GOT3 (cell line): ENCODE measurements around the gene MRPL40.
"Not testable (repeated sequence)": the region's sequence is repeated elsewhere in the genome, so short reads cannot be mapped to it uniquely, and the experiment has no call there.

Source experiments
- DNase-seq: peaks from one replicate; lab custom pipeline; 2025; ENCODE audit warnings: mixed read lengths; lab: John Stamatoyannopoulos, UW

The MRPL40 gene

DNA sequence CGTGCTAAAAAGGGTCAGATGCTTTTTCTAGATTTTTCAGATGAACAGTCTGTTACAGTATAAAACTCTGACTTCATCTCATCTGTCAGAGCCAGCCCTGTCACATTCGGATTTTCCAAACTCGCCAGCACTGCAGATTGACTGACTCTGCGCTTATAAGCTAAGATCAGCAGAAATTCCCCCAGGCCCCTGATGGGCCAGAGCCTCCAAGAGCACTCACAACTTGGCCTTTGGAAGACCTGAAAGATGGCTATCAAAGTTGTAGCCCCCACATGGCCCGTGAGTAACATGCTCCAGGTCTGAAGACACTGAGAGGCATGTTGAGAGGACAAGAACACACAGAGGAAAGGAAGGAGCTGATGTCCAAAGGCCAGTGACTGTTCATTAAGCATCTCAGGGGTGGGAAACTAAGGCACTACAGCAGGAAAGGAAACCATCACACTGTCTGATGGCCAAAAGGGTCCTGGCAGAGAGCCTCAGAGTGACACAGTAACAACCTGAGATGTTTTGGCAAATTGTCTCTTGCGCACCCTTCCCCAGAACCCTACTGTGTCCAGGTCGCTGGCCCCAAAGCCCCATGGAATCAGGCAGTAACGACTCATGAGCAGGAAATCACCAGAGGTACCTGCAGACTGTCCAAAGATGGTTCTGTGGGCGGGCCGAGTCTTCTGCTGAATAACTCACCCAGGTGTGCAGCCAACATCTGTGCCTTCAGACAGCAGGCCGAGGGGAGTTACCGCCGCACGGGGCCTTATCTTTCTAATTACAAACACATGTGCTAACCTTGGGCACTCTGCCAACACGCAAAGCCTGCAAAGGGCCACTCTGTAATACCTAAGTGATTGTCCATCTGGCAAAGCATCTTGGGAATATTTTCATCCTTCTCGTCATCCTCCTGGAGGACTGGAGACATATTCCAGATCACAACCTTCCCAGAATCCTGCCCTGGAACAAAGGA is 24.4 kb upstream of the MRPL40 start:
- DNase-seq, result no peak

GRCh38 chr22:19410941-19411689 is 21.2 kb upstream of the MRPL40 start:
- no peak for DNase-seq

DNA sequence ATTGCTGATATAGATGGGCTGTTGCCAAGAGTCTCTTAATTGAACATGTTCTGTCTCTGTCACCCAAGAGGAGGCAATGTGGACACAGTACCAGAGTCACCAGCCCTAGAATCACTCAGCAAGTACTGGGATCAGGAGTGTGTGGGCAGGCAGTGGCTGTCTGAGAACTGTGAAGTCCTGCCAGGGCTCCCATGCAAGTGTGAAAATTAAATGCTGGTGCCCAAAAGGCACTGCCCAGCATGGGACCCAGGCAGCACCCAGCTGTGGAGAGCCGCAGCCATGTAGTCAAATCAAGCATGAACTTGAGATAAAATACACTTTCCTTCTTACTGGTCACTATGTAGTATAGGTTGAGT is 20.7 kb upstream of the MRPL40 start:
- DNase-seq, result no peak

GRCh38 chr22:19412478-19412877 is 19.9 kb upstream of the MRPL40 start:
- DNase-seq, result no peak

- no peak for DNase-seq
Measured at GRCh38 chr22:19412923-19413322, 19.4 kb upstream of the MRPL40 start.

- DNase-seq, result no peak
Measured at GRCh38 chr22:19419086-19419463, 13.3 kb upstream of the MRPL40 start.

- DNase-seq, result no peak
Measured at GRCh38 chr22:19419464-19420178, 12.7 kb upstream of the MRPL40 start.

GRCh38 chr22:19420321-19420720 is 12.0 kb upstream of the MRPL40 start:
- DNase-seq, result no peak

DNA sequence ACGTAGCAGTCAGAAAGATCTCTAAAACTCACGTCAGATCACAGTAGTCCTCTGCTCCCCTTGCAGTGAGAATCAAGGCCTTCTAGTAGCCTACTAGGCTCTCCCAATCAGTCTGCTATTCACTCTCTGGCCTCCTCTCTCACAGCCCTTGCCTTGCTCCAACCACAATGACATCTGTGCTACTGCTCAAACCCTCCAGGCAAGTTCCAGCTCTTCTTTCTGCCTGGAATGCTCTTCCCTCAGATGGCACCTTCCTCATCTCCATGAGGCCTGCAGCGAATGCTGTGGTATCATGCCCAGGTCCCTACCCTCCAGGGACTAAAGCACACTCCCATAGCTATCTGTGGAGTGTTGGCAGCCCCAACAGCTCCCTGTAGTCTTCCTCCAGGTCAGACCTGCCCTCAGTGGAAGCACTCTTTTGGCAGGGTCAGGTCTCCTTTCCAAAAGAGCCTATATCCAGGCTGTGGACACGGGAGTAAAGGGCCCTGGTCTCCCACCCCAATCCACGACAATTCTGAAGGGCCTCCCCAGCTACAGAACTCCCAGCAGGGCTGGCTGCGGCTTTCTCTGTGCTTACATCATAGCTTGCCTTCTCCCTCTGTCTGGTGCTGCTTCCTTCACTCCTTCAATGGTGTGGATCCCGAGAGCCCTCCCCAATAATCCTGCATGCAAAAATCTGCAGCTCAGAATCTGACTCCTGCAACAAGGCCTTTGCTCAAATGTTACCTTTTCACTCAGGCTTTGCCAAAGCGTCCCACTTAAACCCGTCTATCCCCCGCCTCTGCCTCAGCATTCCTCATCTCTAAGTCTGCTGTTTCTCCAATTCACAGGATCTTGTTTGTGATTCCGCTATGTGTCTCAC is 9.7 kb upstream of the MRPL40 start:
- no peak for DNase-seq

DNA sequence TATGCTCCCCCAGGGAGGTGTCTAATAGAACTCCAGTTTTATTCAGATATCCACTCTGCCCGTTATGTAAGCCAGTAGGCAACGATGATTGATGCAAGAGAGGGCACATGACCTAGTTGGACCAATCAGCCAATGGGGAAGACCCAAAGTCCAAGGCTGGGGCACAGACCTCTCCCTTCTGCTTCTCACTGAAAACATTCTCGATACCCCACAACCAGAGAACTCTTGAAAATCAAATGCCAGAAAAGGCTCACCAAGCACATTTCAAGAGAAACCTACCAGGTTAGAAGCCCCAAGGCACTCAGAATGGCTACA is 8.2 kb upstream of the MRPL40 start:
- no peak for DNase-seq

- DNase-seq, result no peak
Measured at GRCh38 chr22:19429950-19430889, 2.1 kb upstream of the MRPL40 start.

GRCh38 chr22:19430890-19431541 is 1.3 kb upstream of the MRPL40 start:
- no peak for DNase-seq

- DNase-seq, result peak; percentile 68
Measured at GRCh38 chr22:19431649-19432132, 654 bp upstream of the MRPL40 start, which contains the start of gene HIRA. HIRA (minus strand) TSS chr22:19431733; CDS start chr22:19431476, 257 bp downstream.

DNA sequence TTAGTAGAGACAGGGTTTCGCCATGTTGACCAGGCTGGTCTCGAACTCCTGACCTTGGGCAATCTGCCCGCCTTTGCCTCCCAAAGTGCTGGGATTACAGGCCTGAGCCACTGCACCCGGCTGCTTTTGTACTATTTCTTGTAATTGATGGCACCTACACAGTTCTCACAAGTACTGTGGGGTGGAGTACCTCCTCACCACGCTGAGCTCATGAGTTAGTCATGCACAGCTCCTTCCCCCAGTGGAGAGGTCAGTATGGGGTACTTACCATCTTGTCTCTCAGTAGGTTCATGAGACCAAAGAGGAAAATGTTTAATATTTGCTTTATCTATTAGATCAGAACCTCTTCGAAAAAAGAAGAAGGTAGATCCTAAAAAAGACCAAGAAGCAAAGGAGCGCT is 2.1 kb downstream of the MRPL40 start:
- no peak for DNase-seq

DNA sequence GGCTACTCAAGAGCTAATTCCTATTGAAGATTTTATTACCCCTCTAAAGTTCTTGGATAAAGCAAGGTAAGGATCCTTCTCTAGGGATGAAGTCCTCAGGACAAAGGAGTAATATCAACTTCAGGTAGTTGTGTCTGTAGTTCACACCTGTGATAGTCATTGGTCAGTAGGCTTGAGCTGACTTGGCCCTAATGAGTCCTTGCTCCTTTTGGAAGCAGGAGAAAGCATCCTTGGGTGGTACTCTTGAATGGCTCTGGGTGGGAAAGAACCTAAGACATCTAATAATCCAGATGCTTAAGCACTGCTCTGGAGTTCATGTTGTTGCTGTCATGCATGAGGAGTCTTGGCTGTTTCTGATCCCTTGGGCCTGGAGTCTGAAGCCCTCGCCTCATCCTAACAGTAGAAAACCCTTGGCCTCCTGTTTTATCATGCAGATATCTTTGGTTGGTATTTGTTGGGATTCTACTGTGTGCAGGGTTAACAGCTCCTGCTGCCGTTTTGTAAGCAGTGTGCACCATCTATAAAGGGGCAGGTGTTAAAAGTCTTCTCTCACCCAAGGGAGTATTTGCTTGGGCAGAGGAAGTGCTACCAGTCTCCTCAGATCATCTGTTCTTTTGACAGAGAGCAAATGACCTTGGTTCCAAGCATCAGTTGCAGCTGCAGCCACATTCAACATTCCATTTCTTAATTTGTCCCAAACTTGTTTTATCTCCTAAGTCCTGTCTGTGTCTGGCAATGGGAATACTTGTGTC is 2.7 kb downstream of the MRPL40 start:
- no peak for DNase-seq

GRCh38 chr22:19436444-19437161 is 4.3 kb downstream of the MRPL40 start:
- DNase-seq, result not testable (repeated sequence)

- no peak for DNase-seq
Measured at GRCh38 chr22:19438298-19438697, 6.0 kb downstream of the MRPL40 start.

- DNase-seq, result no peak
Measured at GRCh38 chr22:19440411-19441195, 8.3 kb downstream of the MRPL40 start.
